ENCODE data around the gene CORO2B.

DNA sequence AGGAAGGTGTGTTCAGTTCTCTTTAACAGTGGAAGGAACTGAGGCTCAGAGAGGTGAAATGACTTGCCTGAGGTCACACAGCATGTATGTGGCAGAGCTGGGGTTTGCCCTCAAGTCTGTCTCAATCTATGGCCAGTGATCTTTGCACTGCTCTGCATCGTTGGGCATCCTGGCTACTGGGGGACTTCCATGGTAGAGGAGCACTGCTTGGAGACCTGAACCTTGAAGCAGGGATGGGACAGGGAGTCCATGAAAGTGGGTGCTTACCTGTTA, 2.0 kb downstream of the CORO2B start:
- TF ChIP-seq, protein P1, sequence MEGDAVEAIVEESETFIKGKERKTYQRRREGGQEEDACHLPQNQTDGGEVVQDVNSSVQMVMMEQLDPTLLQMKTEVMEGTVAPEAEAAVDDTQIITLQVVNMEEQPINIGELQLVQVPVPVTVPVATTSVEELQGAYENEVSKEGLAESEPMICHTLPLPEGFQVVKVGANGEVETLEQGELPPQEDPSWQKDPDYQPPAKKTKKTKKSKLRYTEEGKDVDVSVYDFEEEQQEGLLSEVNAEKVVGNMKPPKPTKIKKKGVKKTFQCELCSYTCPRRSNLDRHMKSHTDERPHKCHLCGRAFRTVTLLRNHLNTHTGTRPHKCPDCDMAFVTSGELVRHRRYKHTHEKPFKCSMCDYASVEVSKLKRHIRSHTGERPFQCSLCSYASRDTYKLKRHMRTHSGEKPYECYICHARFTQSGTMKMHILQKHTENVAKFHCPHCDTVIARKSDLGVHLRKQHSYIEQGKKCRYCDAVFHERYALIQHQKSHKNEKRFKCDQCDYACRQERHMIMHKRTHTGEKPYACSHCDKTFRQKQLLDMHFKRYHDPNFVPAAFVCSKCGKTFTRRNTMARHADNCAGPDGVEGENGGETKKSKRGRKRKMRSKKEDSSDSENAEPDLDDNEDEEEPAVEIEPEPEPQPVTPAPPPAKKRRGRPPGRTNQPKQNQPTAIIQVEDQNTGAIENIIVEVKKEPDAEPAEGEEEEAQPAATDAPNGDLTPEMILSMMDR (IDR thresholded peaks at IDR 0.05), result no peak
- TF ChIP-seq POLR2A (IDR thresholded peaks at IDR 0.05), result no peak
